Sigmoid colon (tissue), 7 donors: ENCODE measurements around the gene OR10G8. TPM values are rescaled to one million over a fixed set of nuclear protein-coding genes. Genes with fewer than 3 reads are reported as not detected.

ENCODE experiments used
- DNase-seq: peaks from one replicate; pipeline ENCODE4 v3.0.0-alpha.2; 2019
- H3K27ac ChIP-seq, 4 donors: fragments of 200-600 bp; sonication (generic); one replicate each; pipeline ENCODE4 v1.5.1; 2016 to 2019; ENCODE audit warnings: mild to moderate bottlenecking in 1 of 4
- H3K27me3 ChIP-seq, 3 donors: fragments of 200-600 bp; sonication (generic); one replicate each; pipeline ENCODE4 v1.5.1; 2019; ENCODE audit warnings: mild to moderate bottlenecking in 1 of 3
- H3K36me3 ChIP-seq, 4 donors: fragments of 200-600 bp; sonication (generic); one replicate each; pipeline ENCODE4 v1.5.1; 2016 to 2019
- H3K4me1 ChIP-seq, 4 donors: fragments of 200-600 bp; sonication (generic); one replicate each; pipeline ENCODE4 v1.5.1; 2017 to 2019
- H3K4me3 ChIP-seq, 4 donors: fragments of 200-600 bp; sonication (generic); one replicate each; pipeline ENCODE4 v1.5.1; 2017 to 2019; ENCODE audit warnings: mild to moderate bottlenecking in 2 of 4, moderate library complexity in 1 of 4
- H3K9me3 ChIP-seq, 4 donors: fragments of 200-600 bp in 3 of 4; sonication (generic) in 3 of 4; one replicate each; pipeline versions ENCODE4 v1.5.1 to v1.6.1; 2013 to 2019
- EP300 ChIP-seq, 4 donors: sonication (generic); formaldehyde crosslinking; IDR thresholded peaks; one replicate each; pipeline ENCODE4 v1.6.1; 2017; ENCODE audit warnings: antibody characterized with exemption in 4 of 4
- POLR2A ChIP-seq, 2 donors: fragments of 450-650 bp; IDR thresholded peaks; one replicate each; pipeline ENCODE4 v1.6.1; 2016; ENCODE audit warnings: antibody characterized with exemption in 2 of 2, mild to moderate bottlenecking in 2 of 2, moderate library complexity in 2 of 2
- POLR2AphosphoS5 ChIP-seq, 4 donors: sonication (generic); formaldehyde crosslinking; IDR thresholded peaks; one replicate each; pipeline ENCODE4 v1.6.1; 2017; ENCODE audit warnings: antibody characterized with exemption in 4 of 4
- WGBS, 2 donors: extraction: QIAGEN DNeasy Blood & Tissue Kit; methylation state at CpG; one replicate each; pipeline ENCODE4 v1.1.7; 2013; 5-methylcytosine and 5-hydroxymethylcytosine counted together
- intact Hi-C: fragments of 100-400 bp; cut with DNase I; formaldehyde crosslinking; loops from one replicate; pipeline ENCODE4 v1.15.1; 2023
- polyA plus RNA-seq, 3 donors: library from polyadenylated mRNA; stranded (reverse); fragments of 200-250 nt; gene quantifications; one replicate each; pipeline ENCODE4 v1.2.3, GENCODE V29; 2013
- total RNA-seq, 4 donors: library from RNA; depleted of rRNA; stranded (reverse); fragments of >200 nt; gene quantifications; one replicate each; pipeline ENCODE4 v1.1.0, GENCODE V29; 2016
- TF ChIP-seq, protein P1 (sequence below), 4 experiments: fragments of 450-650 bp in 3 of 4; fragments of 200-600 bp in 1 of 4; IDR thresholded peaks; one replicate each; pipeline ENCODE4 v1.5.1; 2016 to 2019; ENCODE audit warnings: antibody characterized with exemption in 4 of 4, mild to moderate bottlenecking in 3 of 4, moderate library complexity in 2 of 4
- donor health status: healthy with polysubstance abuse.
- donor health status: Bipolar disorder and iron deficiency.
- donor health status: healthy.

The OR10G8 gene, protein sequence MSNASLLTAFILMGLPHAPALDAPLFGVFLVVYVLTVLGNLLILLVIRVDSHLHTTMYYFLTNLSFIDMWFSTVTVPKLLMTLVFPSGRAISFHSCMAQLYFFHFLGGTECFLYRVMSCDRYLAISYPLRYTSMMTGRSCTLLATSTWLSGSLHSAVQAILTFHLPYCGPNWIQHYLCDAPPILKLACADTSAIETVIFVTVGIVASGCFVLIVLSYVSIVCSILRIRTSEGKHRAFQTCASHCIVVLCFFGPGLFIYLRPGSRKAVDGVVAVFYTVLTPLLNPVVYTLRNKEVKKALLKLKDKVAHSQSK
- not detected for total RNA-seq
- not detected for polyA plus RNA-seq

DNA sequence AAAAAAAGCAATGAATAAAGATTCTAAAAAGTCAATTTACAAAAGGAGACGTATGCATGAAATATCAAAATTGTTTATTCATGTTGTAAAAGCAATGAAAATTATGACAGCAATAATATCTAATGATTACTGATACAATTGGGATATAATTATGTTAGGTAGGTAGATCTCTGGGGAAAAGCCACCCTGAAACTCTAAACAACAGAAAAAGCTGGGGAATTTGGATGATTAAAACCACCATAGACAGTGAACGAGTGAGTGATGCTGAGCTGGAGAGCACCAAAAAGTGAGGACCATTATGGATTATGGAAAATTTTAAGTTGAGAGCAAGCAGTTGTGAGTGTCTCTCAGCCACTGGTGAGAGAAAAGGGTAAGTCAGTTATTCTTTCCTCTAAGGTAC lies at the start of gene OR10G8:
TSS of gene OR10G8 (plus strand) at position 301 of the 400 bp plus-strand sequence. CDS start 2,825 bp downstream, outside the sequence.
- Histone ChIP-seq H3K4me3 (no peak within 1 kb of the TSS), H3K36me3 (no peaks in the 10 kb centered on the region), H3K9me3 (no peaks in the 10 kb centered on the region), H3K4me1 (no peaks in the 10 kb centered on the region), H3K27ac (no peak within 1 kb of the TSS), H3K27me3 (no peaks in the 10 kb centered on the region)
- no peak for TF ChIP-seq EP300 (IDR thresholded peaks at IDR 0.05)
- TF ChIP-seq POLR2AphosphoS5 (IDR thresholded peaks at IDR 0.05) = no peak
- TF ChIP-seq, protein P1, sequence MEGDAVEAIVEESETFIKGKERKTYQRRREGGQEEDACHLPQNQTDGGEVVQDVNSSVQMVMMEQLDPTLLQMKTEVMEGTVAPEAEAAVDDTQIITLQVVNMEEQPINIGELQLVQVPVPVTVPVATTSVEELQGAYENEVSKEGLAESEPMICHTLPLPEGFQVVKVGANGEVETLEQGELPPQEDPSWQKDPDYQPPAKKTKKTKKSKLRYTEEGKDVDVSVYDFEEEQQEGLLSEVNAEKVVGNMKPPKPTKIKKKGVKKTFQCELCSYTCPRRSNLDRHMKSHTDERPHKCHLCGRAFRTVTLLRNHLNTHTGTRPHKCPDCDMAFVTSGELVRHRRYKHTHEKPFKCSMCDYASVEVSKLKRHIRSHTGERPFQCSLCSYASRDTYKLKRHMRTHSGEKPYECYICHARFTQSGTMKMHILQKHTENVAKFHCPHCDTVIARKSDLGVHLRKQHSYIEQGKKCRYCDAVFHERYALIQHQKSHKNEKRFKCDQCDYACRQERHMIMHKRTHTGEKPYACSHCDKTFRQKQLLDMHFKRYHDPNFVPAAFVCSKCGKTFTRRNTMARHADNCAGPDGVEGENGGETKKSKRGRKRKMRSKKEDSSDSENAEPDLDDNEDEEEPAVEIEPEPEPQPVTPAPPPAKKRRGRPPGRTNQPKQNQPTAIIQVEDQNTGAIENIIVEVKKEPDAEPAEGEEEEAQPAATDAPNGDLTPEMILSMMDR (IDR thresholded peaks at IDR 0.05) = no peak
- TF ChIP-seq POLR2A (IDR thresholded peaks at IDR 0.05) = no peak
- intact Hi-C loops = no loop called here
- 76 to 83% methylated on average over 2 of the region's 2 CpGs for WGBS, 2 donors
- DNase-seq = no peak

DNA sequence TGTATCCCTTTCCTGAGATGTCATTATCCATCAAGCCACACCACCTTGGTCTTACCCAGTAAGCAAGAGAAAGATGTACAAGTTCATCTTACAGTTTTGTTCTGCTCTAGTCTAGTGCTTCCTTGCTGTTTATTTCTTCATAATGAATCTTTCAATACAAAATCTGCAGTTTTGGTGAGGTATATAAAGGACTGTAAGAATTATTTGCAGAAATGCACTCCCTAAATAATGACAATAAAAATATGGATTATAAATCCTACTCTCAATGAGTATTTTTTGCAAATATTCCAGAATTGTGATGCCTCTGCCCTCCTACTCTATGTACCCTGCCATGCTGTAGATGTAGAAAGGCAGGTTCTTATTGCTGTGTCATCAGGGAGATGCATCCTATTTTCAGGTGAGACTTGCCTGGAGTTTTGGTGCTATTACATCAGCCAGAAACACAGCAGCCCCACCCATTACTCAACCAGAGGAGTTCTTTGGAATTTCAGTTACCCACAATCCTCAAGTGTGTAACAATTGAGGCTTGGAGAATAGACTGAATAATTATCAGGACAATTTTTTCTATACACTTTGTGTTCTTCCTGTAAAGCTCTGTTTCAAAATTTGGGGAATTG lies 48.8 kb upstream of the OR10G8 start, which contains the start of gene OR10S1:
TSS of gene OR10S1 (minus strand) at position 51 of the 617 bp plus-strand sequence. CDS start 117 bp downstream, outside the sequence.
- H3K4me1 ChIP-seq = no peaks in the 10 kb centered on the region
- intact Hi-C loops = no loop called here
- no peak for DNase-seq
- H3K27me3 ChIP-seq = no peaks in the 10 kb centered on the region
- H3K4me3 ChIP-seq = no peak within 1 kb of the TSS
- no peaks in the 10 kb centered on the region for H3K9me3 ChIP-seq
- no peak for TF ChIP-seq EP300 (IDR thresholded peaks at IDR 0.05)
- no peak for TF ChIP-seq POLR2AphosphoS5 (IDR thresholded peaks at IDR 0.05)
- TF ChIP-seq POLR2A (IDR thresholded peaks at IDR 0.05) = no peak
- TF ChIP-seq, protein P1 (IDR thresholded peaks at IDR 0.05) = no peak
- no peak within 1 kb of the TSS for H3K27ac ChIP-seq
- no peaks in the 10 kb centered on the region for H3K36me3 ChIP-seq

DNA sequence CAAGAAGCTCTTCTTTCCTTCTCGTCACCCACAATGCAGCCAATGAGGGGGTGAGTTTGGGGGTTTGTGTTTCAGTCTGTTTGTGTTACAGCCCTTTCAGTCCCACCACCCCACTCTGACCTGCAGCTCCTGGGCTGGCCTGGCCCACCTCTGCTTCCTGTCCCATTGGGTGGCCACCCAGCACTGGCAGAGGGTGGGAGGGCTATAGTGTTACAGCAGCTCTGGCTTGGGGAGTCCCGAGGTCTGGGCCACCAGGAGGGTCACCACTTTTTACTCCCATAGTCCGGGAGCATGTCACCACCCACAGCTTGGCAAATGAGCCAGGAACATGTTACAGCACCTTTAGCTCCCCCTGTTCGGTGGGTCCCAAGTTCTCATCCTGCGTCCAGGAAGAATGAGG lies 47.3 kb upstream of the OR10G8 start:
- no peak overlapping the region for H3K27ac ChIP-seq
- intact Hi-C loops = no loop called here
- 84 to 87% methylated on average over 5 of the region's 5 CpGs for WGBS, 2 donors
- no peaks in the 10 kb centered on the region for H3K4me1 ChIP-seq
- no peak for TF ChIP-seq POLR2A (IDR thresholded peaks at IDR 0.05)
- TF ChIP-seq, protein P1 (IDR thresholded peaks at IDR 0.05) = no peak
- TF ChIP-seq EP300 (IDR thresholded peaks at IDR 0.05) = no peak
- TF ChIP-seq POLR2AphosphoS5 (IDR thresholded peaks at IDR 0.05) = no peak
- H3K36me3 ChIP-seq = no peaks in the 10 kb centered on the region
- no peak overlapping the region for H3K4me3 ChIP-seq
- H3K9me3 ChIP-seq = no peaks in the 10 kb centered on the region
- no peaks in the 10 kb centered on the region for H3K27me3 ChIP-seq
- DNase-seq = no peak

DNA sequence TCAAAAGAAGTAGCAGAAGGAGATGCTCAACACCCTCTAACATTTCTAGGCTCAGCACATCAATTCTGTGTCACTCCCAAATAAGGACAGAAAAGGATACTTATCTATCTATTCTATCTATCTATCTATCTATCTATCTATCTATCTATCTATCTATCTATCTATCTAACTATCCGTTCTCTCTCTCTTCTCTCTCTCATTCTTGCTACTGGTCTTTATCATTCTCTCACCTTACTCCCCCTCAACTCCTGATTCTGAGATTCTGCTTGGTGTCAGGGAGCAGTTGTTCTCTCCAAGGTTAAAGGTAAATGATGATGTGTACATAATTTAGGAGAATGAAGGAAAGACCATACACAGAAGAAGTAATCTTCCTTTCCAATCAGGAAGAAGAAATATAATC lies 31.5 kb upstream of the OR10G8 start, which contains the start of gene OR10G6:
TSS of gene OR10G6 (minus strand) at position 43 of the 400 bp plus-strand sequence. CDS start at position 43, 0 bp downstream.
- no peak for TF ChIP-seq EP300 (IDR thresholded peaks at IDR 0.05)
- TF ChIP-seq, protein P1 (IDR thresholded peaks at IDR 0.05) = no peak
- no peaks in the 10 kb centered on the region for H3K36me3 ChIP-seq
- no peaks in the 10 kb centered on the region for H3K9me3 ChIP-seq
- no peak within 1 kb of the TSS for H3K27ac ChIP-seq
- no peak within 1 kb of the TSS for H3K4me3 ChIP-seq
- H3K27me3 ChIP-seq = no peaks in the 10 kb centered on the region
- H3K4me1 ChIP-seq = peaks cover 0 to 4% (median 2%) of the 10 kb centered on the region in 4 donors
- no peak for DNase-seq
- intact Hi-C loops = no loop called here
- whole genome bisulfite sequencing, 2 donors = 83 to 92% methylated on average over 1 of the region's 1 CpG
